K562 (cell line): ENCODE data around the gene NRXN3. TPM values are rescaled to one million over a fixed set of nuclear protein-coding genes. Genes with fewer than 3 reads are reported as not detected.

Experiments
- ATAC-seq: fragments of 200-7000 bp; cut with Tn5 transposase; 3 replicates; pipeline ENCODE4 v1.9.1; 2020; ENCODE audit warnings: moderate library complexity
- BruUV-seq: library from RNA; stranded (reverse); fragments of 400-500 nt; replicated peaks from 2 replicates; lab custom pipeline; 2021; lab: Mats Ljungman, UMichigan
- CTCF ChIA-PET: fragments of 300-600 bp; formaldehyde crosslinking; extraction: SDS; loops from one replicate; lab custom pipeline; 2021; ENCODE audit warnings: low intra/inter-chr PET ratio; lab: Yijun Ruan, JAX
- POLR2A ChIA-PET: fragments of 300-600, 350-650 bp; sonication (Branson Sonifier 250); formaldehyde crosslinking; extraction: SDS; loops from one replicate; lab custom pipeline; 2021; ENCODE audit warnings: antibody characterized with exemption, inconsistent platforms; lab: Yijun Ruan, JAX
- DNase-seq, 4 experiments: peaks; one replicate each; pipeline versions ENCODE4 v3.0.0 to v3.0.0-alpha.2; 2011 to 2018; ENCODE audit warnings: low spot score in 3 of 4, mixed read lengths in 3 of 4; ENCODE audit errors: extremely low read depth in 1 of 4
- FAIRE-seq: peaks from 2 replicates; lab custom pipeline; 2011; peaks lifted over from hg19 to GRCh38; lab: Jason Lieb, UNC
- H2AFZ ChIP-seq: 2 replicates; pipeline ENCODE4 v1.6.0; 2011; ENCODE audit warnings: low read depth, low read length, control low read depth, inconsistent platforms
- H3K27ac ChIP-seq: fragments of 200-600 bp; 3 replicates; pipeline ENCODE4 v1.8.0; 2011; ENCODE audit warnings: low read depth, mild to moderate bottlenecking, control low read depth, inconsistent platforms, low read length, moderate library complexity, mixed read lengths; ENCODE audit errors: extremely low read depth
- H3K27me3 ChIP-seq, 2 experiments: fragments of 300-600 bp in 1 of 2; 2 replicates in 1 of 2; 3 replicates in 1 of 2; pipeline versions ENCODE4 v1.6.0 to v1.8.0; 2011; ENCODE audit warnings: inconsistent platforms in 2 of 2, low read length in 2 of 2, mild to moderate bottlenecking in 1 of 2, mixed read lengths in 1 of 2, moderate library complexity in 1 of 2; ENCODE audit not compliant: control insufficient read depth in 2 of 2, insufficient read depth in 2 of 2
- H3K36me3 ChIP-seq: fragments of 300-600 bp; 3 replicates; pipeline ENCODE4 v1.8.0; 2011; ENCODE audit warnings: mild to moderate bottlenecking, low read length, inconsistent platforms; ENCODE audit not compliant: control insufficient read depth, insufficient read depth
- H3K4me1 ChIP-seq, 2 experiments: fragments of 200-600 bp in 1 of 2; replicated peaks in 1 of 2; 2 replicates in 1 of 2; 3 replicates in 1 of 2; pipeline versions ENCODE4 v1.5.1 to v1.8.0; 2011; ENCODE audit warnings: inconsistent platforms in 2 of 2, low read length in 2 of 2, mild to moderate bottlenecking in 1 of 2, mixed read lengths in 1 of 2, moderate library complexity in 1 of 2; ENCODE audit not compliant: control insufficient read depth in 2 of 2, insufficient read depth in 2 of 2
- H3K4me2 ChIP-seq: 2 replicates; pipeline ENCODE4 v1.6.1; 2011; ENCODE audit warnings: low read length, control low read depth, inconsistent platforms, mixed read lengths; ENCODE audit not compliant: insufficient read depth
- H3K4me3 ChIP-seq: fragments of 200-600 bp; sonication (generic), shearing (Covaris generic); 2 replicates; pipeline ENCODE4 v1.5.1; 2016; ENCODE audit warnings: control low read depth, inconsistent platforms
- H3K79me2 ChIP-seq: fragments of 200-600 bp; 3 replicates; pipeline ENCODE4 v1.8.0; 2011; ENCODE audit warnings: low read length, inconsistent platforms; ENCODE audit not compliant: control insufficient read depth, insufficient read depth
- H3K9ac ChIP-seq, 2 experiments: 2 replicates each; pipeline versions ENCODE4 v1.6.0 to v1.6.1; 2011; ENCODE audit warnings: low read depth in 2 of 2, low read length in 2 of 2, control low read depth in 1 of 2, inconsistent platforms in 1 of 2, mild to moderate bottlenecking in 1 of 2, mixed read lengths in 1 of 2; ENCODE audit not compliant: insufficient read depth in 1 of 2
- H3K9me1 ChIP-seq: one replicate; pipeline ENCODE4 v1.6.0; 2011; ENCODE audit warnings: inconsistent platforms, mild to moderate bottlenecking, low read length, moderate library complexity; ENCODE audit not compliant: control insufficient read depth, insufficient read depth
- H3K9me3 ChIP-seq: replicated peaks from 2 replicates; pipeline ENCODE4 v1.5.1; 2011; ENCODE audit warnings: low read depth, low read length, inconsistent platforms; ENCODE audit not compliant: control insufficient read depth, insufficient read depth
- H4K20me1 ChIP-seq: replicated peaks from 2 replicates; pipeline ENCODE4 v1.6.1; 2011; ENCODE audit warnings: low read length, inconsistent platforms, mixed read lengths; ENCODE audit not compliant: control insufficient read depth, insufficient read depth
- ETV5 ChIP-seq: sonication (generic); formaldehyde crosslinking; IDR thresholded peaks from 2 replicates; pipeline ENCODE4 v1.4.0; 2020; ENCODE audit warnings: low read depth, mild to moderate bottlenecking, missing genetic modification reagents
- EZH2 ChIP-seq: IDR thresholded peaks from 2 replicates; pipeline ENCODE4 v1.6.1; 2012; ENCODE audit warnings: low read depth, mild to moderate bottlenecking, inconsistent platforms, low read length, borderline replicate concordance
- PTRF ChIP-seq: fragments of 450-650 bp; IDR thresholded peaks from 2 replicates; pipeline ENCODE4 v1.6.1; 2016; ENCODE audit warnings: mild to moderate bottlenecking, missing genetic modification characterization, missing compliant biosample characterization
- RBBP5 ChIP-seq: fragments of 200-600 bp; sonication (generic); IDR thresholded peaks from 2 replicates; pipeline ENCODE4 v1.6.1; 2012; ENCODE audit warnings: borderline replicate concordance, mild to moderate bottlenecking, low read length, control low read depth, inconsistent platforms; ENCODE audit not compliant: insufficient read depth, poor library complexity, severe bottlenecking
- ZNF696 ChIP-seq: fragments of 250-450 bp; sonication (Bioruptor Pico); conservative IDR thresholded peaks from 2 replicates; pipeline ENCODE4 v1.4.0; 2020; ENCODE audit warnings: mild to moderate bottlenecking, moderate library complexity
- ZNF766 ChIP-seq: fragments of 200-800 bp; sonication (Bioruptor generic); conservative IDR thresholded peaks from 2 replicates; pipeline ENCODE4 v1.6.1; 2016; ENCODE audit warnings: missing genetic modification characterization, missing compliant biosample characterization
- WGBS: fragments of 100-300 bp; shearing (Covaris generic); methylation state at CpG from one replicate; pipeline ENCODE4 v1.1.6; 2016; ENCODE audit warnings: low coverage, mixed read lengths; ENCODE audit not compliant: insufficient coverage; ENCODE audit errors: missing lambda C conversion rate; 5-methylcytosine and 5-hydroxymethylcytosine counted together
- in situ Hi-C: fragments of 300-500 bp; cut with MboI; formaldehyde crosslinking; loops from 4 replicates; pipeline ENCODE4 v1.15.0; 2018; ENCODE audit warnings: inconsistent platforms, mixed read lengths
- intact Hi-C: fragments of 100-400 bp; cut with micrococcal nuclease; formaldehyde crosslinking; loops from 2 replicates; pipeline ENCODE4 v1.14.2; 2022
- polyA plus RNA-seq, 8 experiments: library from polyadenylated mRNA; depleted of rRNA in 4 of 8; stranded (reverse) in 5 of 8; unstranded in 3 of 8; fragments of >200 nt; fragmentation: Nextera tagmentation in 2 of 8; fragmentation: Illumina TruSeq in 1 of 8; extraction: Ambion mirVana in 2 of 8; extraction: Trizol in 1 of 8; gene quantifications; 2 replicates each; pipeline versions ENCODE4 v1.2.1 to v1.2.3, GENCODE V29; 2011 to 2014; ENCODE audit warnings: inconsistent platforms in 1 of 8, missing spikeins in 1 of 8
- total RNA-seq, 7 experiments: library from RNA; depleted of rRNA in 6 of 7; stranded (reverse); fragments of >200 nt in 6 of 7; fragmentation: Illumina TruSeq in 2 of 7; extraction: Trizol in 2 of 7; gene quantifications; 2 replicates each; pipeline versions ENCODE4 v1.2.1 to v1.2.3, GENCODE V29; 2011 to 2021; ENCODE audit warnings: low replicate concordance in 1 of 7
- TF ChIP-seq, protein P1 (sequence below): IDR thresholded peaks from 2 replicates; pipeline ENCODE4 v1.6.1; 2016; ENCODE audit warnings: missing genetic modification characterization, missing compliant biosample characterization
- TF ChIP-seq, protein P2 (sequence below): sonication (generic); IDR thresholded peaks from 2 replicates; pipeline ENCODE4 v1.6.1; 2016

Gene NRXN3
- total and polyA plus RNA-seq, 9 of the 15 experiments (the other 6 are each of a cell fraction or from before 2014, with no cell fraction given), result 0.09 TPM; not detected in 8

GRCh38 chr14:79420725-79421124 is 1250.6 kb downstream of the NRXN3 start:
- ChIA-PET CTCF (no interaction called here), POLR2A (no interaction called here)
- H3K9me3 ChIP-seq, result no peaks in the 10 kb centered on the region

More at GRCh38 chr14:79420725-79421124, 1250.6 kb downstream of the NRXN3 start:
- in situ Hi-C loops (no loop called here), intact Hi-C loops (no loop called here)
- Histone ChIP-seq H3K4me1 (no peaks in the 10 kb centered on the region), H3K4me3 (no peak overlapping the region), H3K27me3 (no peaks in the 10 kb centered on the region), H3K79me2 (no peaks in the 10 kb centered on the region), H3K4me2 (no peak overlapping the region), H4K20me1 (no peaks in the 10 kb centered on the region), H3K9me1 (no peaks in the 10 kb centered on the region), H2AFZ (no peak overlapping the region), H3K36me3 (no peaks in the 10 kb centered on the region), H3K27ac (no peak overlapping the region), H3K9ac (no peak overlapping the region)
- TF ChIP-seq ZNF696 (CRISPR knock-in tag) (no peak), ZNF766 (CRISPR knock-in tag) (no peak), RBBP5 (no peak), EZH2 (no peak), ETV5 (no peak), PTRF (tag) (no peak)
- TF ChIP-seq, protein P1, sequence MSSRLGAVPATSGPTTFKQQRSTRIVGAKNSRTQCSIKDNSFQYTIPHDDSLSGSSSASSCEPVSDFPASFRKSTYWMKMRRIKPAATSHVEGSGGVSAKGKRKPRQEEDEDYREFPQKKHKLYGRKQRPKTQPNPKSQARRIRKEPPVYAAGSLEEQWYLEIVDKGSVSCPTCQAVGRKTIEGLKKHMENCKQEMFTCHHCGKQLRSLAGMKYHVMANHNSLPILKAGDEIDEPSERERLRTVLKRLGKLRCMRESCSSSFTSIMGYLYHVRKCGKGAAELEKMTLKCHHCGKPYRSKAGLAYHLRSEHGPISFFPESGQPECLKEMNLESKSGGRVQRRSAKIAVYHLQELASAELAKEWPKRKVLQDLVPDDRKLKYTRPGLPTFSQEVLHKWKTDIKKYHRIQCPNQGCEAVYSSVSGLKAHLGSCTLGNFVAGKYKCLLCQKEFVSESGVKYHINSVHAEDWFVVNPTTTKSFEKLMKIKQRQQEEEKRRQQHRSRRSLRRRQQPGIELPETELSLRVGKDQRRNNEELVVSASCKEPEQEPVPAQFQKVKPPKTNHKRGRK (tag), result no peak
- TF ChIP-seq, protein P2, sequence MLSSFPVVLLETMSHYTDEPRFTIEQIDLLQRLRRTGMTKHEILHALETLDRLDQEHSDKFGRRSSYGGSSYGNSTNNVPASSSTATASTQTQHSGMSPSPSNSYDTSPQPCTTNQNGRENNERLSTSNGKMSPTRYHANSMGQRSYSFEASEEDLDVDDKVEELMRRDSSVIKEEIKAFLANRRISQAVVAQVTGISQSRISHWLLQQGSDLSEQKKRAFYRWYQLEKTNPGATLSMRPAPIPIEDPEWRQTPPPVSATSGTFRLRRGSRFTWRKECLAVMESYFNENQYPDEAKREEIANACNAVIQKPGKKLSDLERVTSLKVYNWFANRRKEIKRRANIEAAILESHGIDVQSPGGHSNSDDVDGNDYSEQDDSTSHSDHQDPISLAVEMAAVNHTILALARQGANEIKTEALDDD, result no peak
- no TSS peak for BruUV-seq
- no peak for ATAC-seq
- no peak for FAIRE-seq
- no peak for DNase-seq
- 0% methylated on average over 1 of the region's 2 CpGs for WGBS
